K562 (cell line): ENCODE results near the gene RFLNA. TPM values are rescaled to one million over a fixed set of nuclear protein-coding genes. Genes with fewer than 3 reads are reported as not detected.

Source experiments
- ATAC-seq: fragments of 200-7000 bp; cut with Tn5 transposase; 3 replicates; pipeline ENCODE4 v1.9.1; 2020; ENCODE audit warnings: moderate library complexity
- BruUV-seq: library from RNA; stranded (reverse); fragments of 400-500 nt; replicated peaks from 2 replicates; lab custom pipeline; 2021; lab: Mats Ljungman, UMichigan
- CTCF ChIA-PET: fragments of 300-600 bp; formaldehyde crosslinking; extraction: SDS; loops from one replicate; lab custom pipeline; 2021; ENCODE audit warnings: low intra/inter-chr PET ratio; lab: Yijun Ruan, JAX
- POLR2A ChIA-PET: fragments of 300-600, 350-650 bp; sonication (Branson Sonifier 250); formaldehyde crosslinking; extraction: SDS; loops from one replicate; lab custom pipeline; 2021; ENCODE audit warnings: antibody characterized with exemption, inconsistent platforms; lab: Yijun Ruan, JAX
- DNase-seq, 4 experiments: peaks; one replicate each; pipeline versions ENCODE4 v3.0.0 to v3.0.0-alpha.2; 2011 to 2018; ENCODE audit warnings: low spot score in 3 of 4, mixed read lengths in 3 of 4; ENCODE audit errors: extremely low read depth in 1 of 4
- FAIRE-seq: peaks from 2 replicates; lab custom pipeline; 2011; peaks lifted over from hg19 to GRCh38; lab: Jason Lieb, UNC
- H2AFZ ChIP-seq: 2 replicates; pipeline ENCODE4 v1.6.0; 2011; ENCODE audit warnings: low read depth, low read length, control low read depth, inconsistent platforms
- H3K27ac ChIP-seq: fragments of 200-600 bp; 3 replicates; pipeline ENCODE4 v1.8.0; 2011; ENCODE audit warnings: low read depth, mild to moderate bottlenecking, control low read depth, inconsistent platforms, low read length, moderate library complexity, mixed read lengths; ENCODE audit errors: extremely low read depth
- H3K27me3 ChIP-seq, 2 experiments: fragments of 300-600 bp in 1 of 2; 2 replicates in 1 of 2; 3 replicates in 1 of 2; pipeline versions ENCODE4 v1.6.0 to v1.8.0; 2011; ENCODE audit warnings: inconsistent platforms in 2 of 2, low read length in 2 of 2, mild to moderate bottlenecking in 1 of 2, mixed read lengths in 1 of 2, moderate library complexity in 1 of 2; ENCODE audit not compliant: control insufficient read depth in 2 of 2, insufficient read depth in 2 of 2
- H3K36me3 ChIP-seq: fragments of 300-600 bp; 3 replicates; pipeline ENCODE4 v1.8.0; 2011; ENCODE audit warnings: mild to moderate bottlenecking, low read length, inconsistent platforms; ENCODE audit not compliant: control insufficient read depth, insufficient read depth
- H3K4me1 ChIP-seq, 2 experiments: fragments of 200-600 bp in 1 of 2; replicated peaks in 1 of 2; 2 replicates in 1 of 2; 3 replicates in 1 of 2; pipeline versions ENCODE4 v1.5.1 to v1.8.0; 2011; ENCODE audit warnings: inconsistent platforms in 2 of 2, low read length in 2 of 2, mild to moderate bottlenecking in 1 of 2, mixed read lengths in 1 of 2, moderate library complexity in 1 of 2; ENCODE audit not compliant: control insufficient read depth in 2 of 2, insufficient read depth in 2 of 2
- H3K4me2 ChIP-seq: 2 replicates; pipeline ENCODE4 v1.6.1; 2011; ENCODE audit warnings: low read length, control low read depth, inconsistent platforms, mixed read lengths; ENCODE audit not compliant: insufficient read depth
- H3K4me3 ChIP-seq: fragments of 200-600 bp; sonication (generic), shearing (Covaris generic); 2 replicates; pipeline ENCODE4 v1.5.1; 2016; ENCODE audit warnings: control low read depth, inconsistent platforms
- H3K79me2 ChIP-seq: fragments of 200-600 bp; 3 replicates; pipeline ENCODE4 v1.8.0; 2011; ENCODE audit warnings: low read length, inconsistent platforms; ENCODE audit not compliant: control insufficient read depth, insufficient read depth
- H3K9ac ChIP-seq, 2 experiments: 2 replicates each; pipeline versions ENCODE4 v1.6.0 to v1.6.1; 2011; ENCODE audit warnings: low read depth in 2 of 2, low read length in 2 of 2, control low read depth in 1 of 2, inconsistent platforms in 1 of 2, mild to moderate bottlenecking in 1 of 2, mixed read lengths in 1 of 2; ENCODE audit not compliant: insufficient read depth in 1 of 2
- H3K9me1 ChIP-seq: one replicate; pipeline ENCODE4 v1.6.0; 2011; ENCODE audit warnings: inconsistent platforms, mild to moderate bottlenecking, low read length, moderate library complexity; ENCODE audit not compliant: control insufficient read depth, insufficient read depth
- H3K9me3 ChIP-seq: replicated peaks from 2 replicates; pipeline ENCODE4 v1.5.1; 2011; ENCODE audit warnings: low read depth, low read length, inconsistent platforms; ENCODE audit not compliant: control insufficient read depth, insufficient read depth
- H4K20me1 ChIP-seq: replicated peaks from 2 replicates; pipeline ENCODE4 v1.6.1; 2011; ENCODE audit warnings: low read length, inconsistent platforms, mixed read lengths; ENCODE audit not compliant: control insufficient read depth, insufficient read depth
- EP300 ChIP-seq: IDR thresholded peaks from 2 replicates; pipeline ENCODE4 v1.6.1; 2012; ENCODE audit warnings: low read length, improper control_type of control experiment
- ESRRA ChIP-seq: fragments of 450-650 bp; IDR thresholded peaks from 2 replicates; pipeline ENCODE4 v1.6.1; 2014; ENCODE audit warnings: low read depth, mild to moderate bottlenecking, moderate library complexity, borderline replicate concordance
- GTF2A2 ChIP-seq: IDR thresholded peaks from 2 replicates; pipeline ENCODE4 v1.6.1; 2016; ENCODE audit warnings: mild to moderate bottlenecking, missing genetic modification characterization, missing compliant biosample characterization
- LCOR ChIP-seq: sonication (generic); formaldehyde crosslinking; IDR thresholded peaks from 2 replicates; pipeline ENCODE4 v1.8.0; 2022; ENCODE audit warnings: mild to moderate bottlenecking, missing genetic modification reagents
- PHTF2 ChIP-seq: fragments of 250-450 bp; sonication (Bioruptor Pico); IDR thresholded peaks from 2 replicates; pipeline ENCODE4 v1.5.0; 2021; ENCODE audit warnings: mild to moderate bottlenecking
- SRF ChIP-seq, 2 experiments: fragments of 250-450, 450-650 bp in 1 of 2; sonication (Bioruptor Pico) in 1 of 2; sonication (generic) in 1 of 2; formaldehyde crosslinking; IDR thresholded peaks; 2 replicates each; pipeline versions ENCODE4 v1.5.0 to v1.5.1; 2020 to 2022; ENCODE audit warnings: mild to moderate bottlenecking in 1 of 2, missing genetic modification reagents in 1 of 2
- SUPT5H ChIP-seq: fragments of 450-650 bp; IDR thresholded peaks from 2 replicates; pipeline ENCODE4 v1.6.1; 2016
- ZFP30 ChIP-seq: fragments of 250-450 bp; sonication (Bioruptor Pico); IDR thresholded peaks from 2 replicates; pipeline ENCODE4 v1.8.0; 2022; ENCODE audit warnings: moderate library complexity, mild to moderate bottlenecking, inconsistent platforms, borderline replicate concordance
- ZNF175 ChIP-seq: fragments of 200-800 bp; sonication (Bioruptor generic); IDR thresholded peaks from 2 replicates; pipeline ENCODE4 v1.6.1; 2016; ENCODE audit warnings: low read depth, mild to moderate bottlenecking, missing genetic modification characterization, missing compliant biosample characterization
- ZNF324 ChIP-seq: fragments of 250-450 bp; sonication (Bioruptor Pico); IDR thresholded peaks from 2 replicates; pipeline ENCODE4 v1.4.0; 2020; ENCODE audit warnings: mild to moderate bottlenecking
- ZNF589 ChIP-seq: fragments of 200-800 bp; sonication (Bioruptor generic); IDR thresholded peaks from 2 replicates; pipeline ENCODE4 v1.6.1; 2016; ENCODE audit warnings: low read depth, missing genetic modification characterization, missing compliant biosample characterization
- ZNF785 ChIP-seq: fragments of 250-450 bp; sonication (Bioruptor Pico); IDR thresholded peaks from 2 replicates; pipeline ENCODE4 v1.4.0; 2020; ENCODE audit warnings: mild to moderate bottlenecking
- WGBS: fragments of 100-300 bp; shearing (Covaris generic); methylation state at CpG from one replicate; pipeline ENCODE4 v1.1.6; 2016; ENCODE audit warnings: low coverage, mixed read lengths; ENCODE audit not compliant: insufficient coverage; ENCODE audit errors: missing lambda C conversion rate; 5-methylcytosine and 5-hydroxymethylcytosine counted together
- in situ Hi-C: fragments of 300-500 bp; cut with MboI; formaldehyde crosslinking; loops from 4 replicates; pipeline ENCODE4 v1.15.0; 2018; ENCODE audit warnings: inconsistent platforms, mixed read lengths
- intact Hi-C: fragments of 100-400 bp; cut with micrococcal nuclease; formaldehyde crosslinking; loops from 2 replicates; pipeline ENCODE4 v1.14.2; 2022
- polyA plus RNA-seq, 8 experiments: library from polyadenylated mRNA; depleted of rRNA in 4 of 8; stranded (reverse) in 5 of 8; unstranded in 3 of 8; fragments of >200 nt; fragmentation: Nextera tagmentation in 2 of 8; fragmentation: Illumina TruSeq in 1 of 8; extraction: Ambion mirVana in 2 of 8; extraction: Trizol in 1 of 8; gene quantifications; 2 replicates each; pipeline versions ENCODE4 v1.2.1 to v1.2.3, GENCODE V29; 2011 to 2014; ENCODE audit warnings: inconsistent platforms in 1 of 8, missing spikeins in 1 of 8
- total RNA-seq, 7 experiments: library from RNA; depleted of rRNA in 6 of 7; stranded (reverse); fragments of >200 nt in 6 of 7; fragmentation: Illumina TruSeq in 2 of 7; extraction: Trizol in 2 of 7; gene quantifications; 2 replicates each; pipeline versions ENCODE4 v1.2.1 to v1.2.3, GENCODE V29; 2011 to 2021; ENCODE audit warnings: low replicate concordance in 1 of 7
- TF ChIP-seq, protein P1 (sequence below): fragments of 450-650 bp; conservative IDR thresholded peaks from 2 replicates; pipeline ENCODE4 v1.6.1; 2016; ENCODE audit warnings: missing genetic modification characterization, low read depth, mild to moderate bottlenecking, missing compliant biosample characterization, moderate library complexity
- TF ChIP-seq, protein P2 (sequence below): fragments of 450-650 bp; formaldehyde crosslinking; conservative IDR thresholded peaks from 2 replicates; pipeline ENCODE4 v1.4.0; 2022; ENCODE audit warnings: mild to moderate bottlenecking, missing genetic modification characterization

The RFLNA gene
- total and polyA plus RNA-seq, 9 of the 15 experiments (the other 6 are each of a cell fraction or from before 2014, with no cell fraction given): not detected

DNA sequence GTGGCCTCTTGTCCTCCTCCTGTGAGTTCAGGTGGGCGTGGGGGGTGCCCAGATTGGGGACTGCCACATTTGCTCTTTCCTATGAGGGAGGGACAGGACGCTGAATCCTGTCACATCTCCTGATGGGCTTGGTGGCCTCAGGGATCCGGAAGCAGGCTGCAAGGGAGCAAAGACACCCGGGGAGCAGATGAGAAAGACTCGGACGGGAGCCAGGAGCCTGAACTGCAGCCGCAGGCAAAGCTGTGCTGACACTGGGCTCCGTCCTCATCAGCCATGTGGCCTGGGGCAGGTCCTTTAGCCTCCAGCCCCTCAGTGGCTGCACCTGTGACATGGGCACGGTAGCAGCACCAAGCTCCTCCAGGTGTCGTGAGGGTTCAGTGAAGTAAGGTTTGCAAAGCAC is 40.8 kb upstream of the RFLNA start:
- WGBS: 12% methylated on average over 9 of the region's 10 CpGs
- H3K27me3 ChIP-seq: peaks cover 31 to 55% of the 10 kb centered on the region in 2 experiments
- CTCF ChIA-PET: no interaction called here

More for the DNA sequence above, 40.8 kb upstream of the RFLNA start:
- in situ Hi-C loops: no loop called here
- TF ChIP-seq ZNF324 (CRISPR knock-in tag) (no peak), GTF2A2 (tag) (no peak), ZNF589 (CRISPR knock-in tag) (no peak), ZNF175 (CRISPR knock-in tag) (no peak), EP300 (no peak), ZFP30 (CRISPR knock-in tag) (no peak), PHTF2 (CRISPR knock-in tag) (no peak), ZNF785 (CRISPR knock-in tag) (no peak), ESRRA (no peak), SRF (CRISPR knock-in tag; IDR thresholded peaks at IDR 0.05) (no peak), SUPT5H (no peak), LCOR (CRISPR knock-in tag) (no peak)
- TF ChIP-seq, protein P1, sequence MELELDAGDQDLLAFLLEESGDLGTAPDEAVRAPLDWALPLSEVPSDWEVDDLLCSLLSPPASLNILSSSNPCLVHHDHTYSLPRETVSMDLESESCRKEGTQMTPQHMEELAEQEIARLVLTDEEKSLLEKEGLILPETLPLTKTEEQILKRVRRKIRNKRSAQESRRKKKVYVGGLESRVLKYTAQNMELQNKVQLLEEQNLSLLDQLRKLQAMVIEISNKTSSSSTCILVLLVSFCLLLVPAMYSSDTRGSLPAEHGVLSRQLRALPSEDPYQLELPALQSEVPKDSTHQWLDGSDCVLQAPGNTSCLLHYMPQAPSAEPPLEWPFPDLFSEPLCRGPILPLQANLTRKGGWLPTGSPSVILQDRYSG (tag): no peak
- TF ChIP-seq, protein P2, sequence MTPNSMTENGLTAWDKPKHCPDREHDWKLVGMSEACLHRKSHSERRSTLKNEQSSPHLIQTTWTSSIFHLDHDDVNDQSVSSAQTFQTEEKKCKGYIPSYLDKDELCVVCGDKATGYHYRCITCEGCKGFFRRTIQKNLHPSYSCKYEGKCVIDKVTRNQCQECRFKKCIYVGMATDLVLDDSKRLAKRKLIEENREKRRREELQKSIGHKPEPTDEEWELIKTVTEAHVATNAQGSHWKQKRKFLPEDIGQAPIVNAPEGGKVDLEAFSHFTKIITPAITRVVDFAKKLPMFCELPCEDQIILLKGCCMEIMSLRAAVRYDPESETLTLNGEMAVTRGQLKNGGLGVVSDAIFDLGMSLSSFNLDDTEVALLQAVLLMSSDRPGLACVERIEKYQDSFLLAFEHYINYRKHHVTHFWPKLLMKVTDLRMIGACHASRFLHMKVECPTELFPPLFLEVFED: no peak
- H3K9me1 ChIP-seq: no peaks in the 10 kb centered on the region
- POLR2A ChIA-PET: no interaction called here
- no peak overlapping the region for H3K9ac ChIP-seq
- DNase-seq: no peak
- FAIRE-seq: no peak
- no peak overlapping the region for H3K4me3 ChIP-seq
- no TSS peak for BruUV-seq
- ATAC-seq: no peak; the same call in 1 of the 3 replicates
- H3K27ac ChIP-seq: no peak overlapping the region
- H3K36me3 ChIP-seq: no peaks in the 10 kb centered on the region
- intact Hi-C loops: no loop called here
- H3K9me3 ChIP-seq: no peaks in the 10 kb centered on the region
- H3K4me1 ChIP-seq: peaks cover 0 to 7% of the 10 kb centered on the region in 2 experiments; a peak in 2 of 5 replicates
- H4K20me1 ChIP-seq: 0 out of 2 replicates have a peak, but pooled peaks cover 4% of the 10 kb centered on the region
- no peak overlapping the region for H2AFZ ChIP-seq
- H3K79me2 ChIP-seq: no peaks in the 10 kb centered on the region
- H3K4me2 ChIP-seq: no peak overlapping the region
